AG10803 (cell line): ENCODE measurements around the gene NUP188.

ENCODE experiments used
- DNase-seq: peaks from one replicate; pipeline ENCODE4 v3.0.0; 2010; ENCODE audit warnings: low read depth
- H3K4me3 ChIP-seq: 2 replicates; pipeline ENCODE4 v1.5.1; 2011; ENCODE audit warnings: mild to moderate bottlenecking, low read length, control low read depth
- CTCF ChIP-seq: conservative IDR thresholded peaks from 2 replicates; pipeline ENCODE4 v1.5.1; 2011; ENCODE audit warnings: mild to moderate bottlenecking, low read length, control low read depth, inconsistent platforms

NUP188 gene

GRCh38 chr9:128947527-128948301 is at the start of gene NUP188, which contains the start of gene DOLK:
Gene NUP188 (plus strand): TSS chr9:128947699. CDS start chr9:128947720, 21 bp downstream.
Gene DOLK (minus strand): TSS chr9:128947603. CDS start chr9:128947303, 300 bp downstream.
- no peak for TF ChIP-seq CTCF
- peak within 1 kb of the TSS; percentile 93 for H3K4me3 ChIP-seq
- peak; percentile 85 for DNase-seq

DNA sequence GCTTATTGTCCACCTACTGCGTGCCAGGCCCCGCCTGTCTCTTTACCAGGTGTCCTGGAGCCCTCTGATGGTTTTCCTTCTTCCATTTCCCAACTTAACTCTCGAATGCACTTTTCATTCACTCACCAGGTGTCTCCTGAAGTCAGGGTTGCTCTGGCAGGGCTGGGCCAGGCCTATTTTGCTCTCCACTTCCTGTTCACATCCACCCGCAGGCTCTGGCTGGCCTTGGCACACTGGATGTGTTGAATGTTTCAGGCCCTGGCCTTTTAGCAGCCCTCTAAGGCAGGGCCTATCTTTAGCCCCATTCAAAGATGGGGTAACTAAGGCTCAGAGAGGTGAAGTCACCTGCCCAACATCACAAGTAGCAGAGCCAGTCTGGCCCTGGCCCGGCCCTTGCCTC is 49.1 kb upstream of the NUP188 start:
- no peak for TF ChIP-seq CTCF
- no peak for DNase-seq
- H3K4me3 ChIP-seq: no peak overlapping the region

DNA sequence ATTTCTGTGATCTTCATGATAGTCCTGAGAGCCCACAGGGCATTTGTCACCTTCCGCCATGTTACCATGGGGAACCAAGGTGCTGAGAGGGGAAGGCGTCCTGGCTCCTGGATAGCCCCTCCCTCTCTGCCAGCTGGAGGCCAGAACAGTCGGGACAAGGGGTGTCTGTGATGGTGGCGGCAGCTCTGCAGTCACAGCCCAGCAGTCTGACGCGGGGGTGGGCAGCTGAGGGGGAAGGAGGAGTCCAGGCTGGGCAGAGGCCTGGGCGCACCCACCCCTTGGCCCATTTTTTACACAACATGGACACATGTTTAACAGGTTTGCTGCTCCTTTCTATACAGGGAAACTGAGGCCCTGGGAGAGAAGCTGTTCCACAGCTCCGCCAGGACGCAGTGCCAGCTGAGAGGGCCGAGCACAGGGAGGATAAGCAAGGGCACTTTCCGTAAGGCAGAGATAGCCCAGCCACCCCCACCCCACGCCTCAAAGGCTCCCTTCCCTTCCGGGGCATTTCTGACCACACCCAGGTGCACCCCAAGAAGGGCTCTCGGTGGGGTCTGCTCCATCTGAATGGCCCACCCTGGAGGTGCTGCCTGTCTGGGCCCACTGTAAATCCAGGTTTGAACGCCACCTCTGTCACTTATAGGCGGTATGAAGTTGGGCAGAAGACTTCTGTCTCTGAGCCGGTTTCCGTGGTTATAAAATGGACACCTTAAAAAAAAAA is 48.5 kb upstream of the NUP188 start:
- no peak for TF ChIP-seq CTCF
- H3K4me3 ChIP-seq: no peak overlapping the region
- no peak for DNase-seq

GRCh38 chr9:128899566-128900322 is 47.8 kb upstream of the NUP188 start:
- TF ChIP-seq CTCF: no peak
- H3K4me3 ChIP-seq: no peak overlapping the region
- no peak for DNase-seq

GRCh38 chr9:128901379-128901778 is 46.1 kb upstream of the NUP188 start:
- no peak for TF ChIP-seq CTCF
- H3K4me3 ChIP-seq: no peak overlapping the region

GRCh38 chr9:128901822-128902221 is 45.7 kb upstream of the NUP188 start:
- no peak for TF ChIP-seq CTCF
- DNase-seq: no peak
- H3K4me3 ChIP-seq: no peak overlapping the region

More at GRCh38 chr9:128901379-128901778, 46.1 kb upstream of the NUP188 start:
- DNase-seq: no peak
